HepG2 (cell line): Measurements from ENCODE around the gene CSNK1D. TPM values are rescaled to one million over a fixed set of nuclear protein-coding genes. Genes with fewer than 3 reads are reported as not detected.

ENCODE experiments used
- ARID5B ChIP-seq: IDR thresholded peaks from 2 replicates; pipeline ENCODE4 v1.4.0; 2020; ENCODE audit warnings: mild to moderate bottlenecking, missing genetic modification reagents
- ARNT ChIP-seq: fragments of 450-650 bp; IDR thresholded peaks from 2 replicates; pipeline ENCODE4 v1.6.1; 2017
- ATM ChIP-seq: fragments of 450-650 bp; IDR thresholded peaks from 2 replicates; pipeline ENCODE4 v1.7.1; 2017; ENCODE audit warnings: mild to moderate bottlenecking, borderline replicate concordance
- EHMT2 ChIP-seq: fragments of 200-600 bp; sonication (generic); IDR thresholded peaks from 2 replicates; pipeline ENCODE4 v1.7.0; 2017; ENCODE audit warnings: antibody characterized with exemption, low read depth, low read length, borderline replicate concordance
- ELF4 ChIP-seq: sonication (generic); formaldehyde crosslinking; IDR thresholded peaks from 2 replicates; pipeline ENCODE4 v1.5.0; 2020; ENCODE audit warnings: missing genetic modification reagents, mild to moderate bottlenecking, moderate library complexity, borderline replicate concordance
- EP300 ChIP-seq, 3 experiments: sonication (generic) in 1 of 3; formaldehyde crosslinking in 1 of 3; IDR thresholded peaks; 2 replicates each; pipeline versions ENCODE4 v1.5.1 to v1.6.1; 2011 to 2020; ENCODE audit warnings: low read depth in 2 of 3, low read length in 2 of 3, borderline replicate concordance in 1 of 3, improper control_type of control experiment in 1 of 3, mild to moderate bottlenecking in 1 of 3, missing genetic modification reagents in 1 of 3, moderate library complexity in 1 of 3
- FOXO4 ChIP-seq: sonication (generic); formaldehyde crosslinking; conservative IDR thresholded peaks from 2 replicates; pipeline ENCODE4 v1.8.1; 2023; ENCODE audit warnings: missing genetic modification reagents
- NFYB ChIP-seq: sonication (generic); formaldehyde crosslinking; IDR thresholded peaks from 2 replicates; pipeline ENCODE4 v1.4.0; 2020; ENCODE audit warnings: missing genetic modification reagents
- PRDM15 ChIP-seq: sonication (generic); formaldehyde crosslinking; IDR thresholded peaks from 2 replicates; pipeline ENCODE4 v1.4.0; 2020; ENCODE audit warnings: missing genetic modification reagents
- REXO4 ChIP-seq: sonication (generic); formaldehyde crosslinking; IDR thresholded peaks from 2 replicates; pipeline ENCODE4 v1.8.0; 2022; ENCODE audit warnings: missing genetic modification reagents, mild to moderate bottlenecking, borderline replicate concordance
- RFX3 ChIP-seq: IDR thresholded peaks from 2 replicates; pipeline ENCODE4 v1.6.1; 2016; ENCODE audit warnings: missing biosample characterization, missing genetic modification reagents
- SRSF4 ChIP-seq: fragments of 200-400 bp; formaldehyde crosslinking; IDR thresholded peaks from one replicate; pipeline ENCODE4 v1.6.1; 2018; ENCODE audit warnings: mild to moderate bottlenecking, low read depth, low read length, moderate library complexity; ENCODE audit not compliant: poor library complexity, severe bottlenecking
- ZBTB20 ChIP-seq: sonication (generic); formaldehyde crosslinking; IDR thresholded peaks from 2 replicates; pipeline ENCODE4 v1.8.1; 2023; ENCODE audit warnings: missing genetic modification reagents, low read depth, mild to moderate bottlenecking, borderline replicate concordance
- ZBTB7B ChIP-seq: sonication (generic); formaldehyde crosslinking; IDR thresholded peaks from 2 replicates; pipeline ENCODE4 v1.4.0; 2020; ENCODE audit warnings: missing genetic modification reagents
- ZBTB8A ChIP-seq: sonication (generic); formaldehyde crosslinking; IDR thresholded peaks from 2 replicates; pipeline ENCODE4 v1.4.0; 2020; ENCODE audit warnings: mild to moderate bottlenecking, low read depth, missing genetic modification reagents, borderline replicate concordance
- ZFP36 ChIP-seq: fragments of 150-350 bp; IDR thresholded peaks from 2 replicates; pipeline ENCODE4 v1.6.1; 2018; ENCODE audit warnings: borderline replicate concordance, low read length, low read depth; ENCODE audit not compliant: partially characterized antibody
- ZNF446 ChIP-seq: sonication (generic); formaldehyde crosslinking; IDR thresholded peaks from 2 replicates; pipeline ENCODE4 v1.5.0; 2020; ENCODE audit warnings: mild to moderate bottlenecking, missing genetic modification reagents
- ZNF619 ChIP-seq: sonication (generic); formaldehyde crosslinking; IDR thresholded peaks from 2 replicates; pipeline ENCODE4 v1.4.0; 2020; ENCODE audit warnings: mild to moderate bottlenecking, missing genetic modification reagents
- ZNF747 ChIP-seq: sonication (generic); formaldehyde crosslinking; IDR thresholded peaks from 2 replicates; pipeline ENCODE4 v1.8.1; 2023; ENCODE audit warnings: missing genetic modification reagents, mild to moderate bottlenecking, borderline replicate concordance
- ZNF777 ChIP-seq: sonication (generic); formaldehyde crosslinking; IDR thresholded peaks from 2 replicates; pipeline ENCODE4 v1.4.0; 2020; ENCODE audit warnings: missing genetic modification reagents
- ZNF781 ChIP-seq: sonication (generic); formaldehyde crosslinking; IDR thresholded peaks from 2 replicates; pipeline ENCODE4 v1.5.1; 2020; ENCODE audit warnings: borderline replicate concordance, mild to moderate bottlenecking, missing genetic modification reagents; ENCODE audit errors: not compliant biosample characterization
- polyA plus RNA-seq, 8 experiments: library from polyadenylated mRNA; depleted of rRNA in 3 of 8; stranded (reverse) in 7 of 8; unstranded in 1 of 8; fragments of >200 nt; fragmentation: Illumina TruSeq in 4 of 8; extraction: Trizol in 4 of 8; gene quantifications; 2 replicates each; pipeline versions ENCODE4 v1.2.1 to v1.2.3, GENCODE V29; 2011 to 2016; ENCODE audit warnings: low read depth in 4 of 8, missing spikeins in 1 of 8, mixed read lengths in 1 of 8; ENCODE audit not compliant: insufficient read depth in 1 of 8
- total RNA-seq, 5 experiments: library from RNA; depleted of rRNA; stranded (reverse); fragments of >200 nt; fragmentation: Illumina TruSeq; extraction: Trizol; gene quantifications; 2 replicates each; pipeline ENCODE4 v1.2.3, GENCODE V29; 2016; ENCODE audit warnings: low read depth in 1 of 5

Gene CSNK1D
- total and polyA plus RNA-seq, 2 of the 13 experiments (the other 11 are each of a cell fraction or from before 2014, with no cell fraction given): 31.5 to 128 TPM

GRCh38 chr17:82228278-82228841 is 45.1 kb downstream of the CSNK1D start (continued):
- TF ChIP-seq EP300 (IDR thresholded peaks at IDR 0.05; ENCODE audit: low read depth in 2 of 2, low read length in 2 of 2) (no peak), EP300 (CRISPR knock-in tag; IDR thresholded peaks at IDR 0.05; ENCODE audit: borderline replicate concordance) (no peak; the same call in 1 of the 2 replicates), RFX3 (no peak), ZNF781 (CRISPR knock-in tag) (peak; percentile 53), ZNF777 (CRISPR knock-in tag) (peak; percentile 99), EHMT2 (no peak), NFYB (CRISPR knock-in tag) (no peak), ATM (no peak), ZBTB20 (CRISPR knock-in tag) (no peak), ZFP36 (no peak), ELF4 (no peak), ZNF619 (CRISPR knock-in tag) (0 out of 2 replicates have a peak, but pooled peaks have one; percentile 43), SRSF4 (no peak), ZBTB7B (CRISPR knock-in tag) (no peak), ARID5B (CRISPR knock-in tag) (peak; percentile 32; the same call in 1 of the 2 replicates), ZNF446 (CRISPR knock-in tag) (peak; percentile 82), ARNT (no peak), ZNF747 (no peak), PRDM15 (no peak), FOXO4 (CRISPR knock-in tag) (no peak), ZBTB8A (peak; percentile 57; the same call in 1 of the 2 replicates), REXO4 (CRISPR knock-in tag) (0 out of 2 replicates have a peak, but pooled peaks have one; percentile 17)
